AG04450 (cell line): Measurements from ENCODE around the gene CCDC167. TPM values are rescaled to one million over a fixed set of nuclear protein-coding genes. Genes with fewer than 3 reads are reported as not detected.
A peak's percentile ranks its signal among the peaks of the same experiment; 100 is the strongest.

Experiments
- CTCF ChIA-PET: fragments of 300-600, 350-600 bp; formaldehyde crosslinking; extraction: SDS; loops from one replicate; lab custom pipeline; 2022; ENCODE audit warnings: antibody characterized with exemption, inconsistent platforms; lab: Charles Lee
- POLR2A ChIA-PET: fragments of 350-600 bp; formaldehyde crosslinking; extraction: SDS; loops from one replicate; lab custom pipeline; 2021; ENCODE audit warnings: antibody characterized with exemption, inconsistent platforms; lab: Yijun Ruan, JAX
- DNase-seq: peaks from one replicate; pipeline ENCODE4 v3.0.0-alpha.2; 2011; ENCODE audit warnings: low read depth, low spot score
- H3K27ac ChIP-seq: one replicate; pipeline ENCODE4 v1.5.1; 2012; ENCODE audit warnings: low read depth, low read length, control low read depth
- H3K27me3 ChIP-seq: one replicate; pipeline ENCODE4 v1.6.0; 2012; ENCODE audit warnings: low read length; ENCODE audit not compliant: control insufficient read depth, insufficient read depth
- H3K4me3 ChIP-seq: 2 replicates; pipeline ENCODE4 v1.5.1; 2011; ENCODE audit warnings: mild to moderate bottlenecking, low read depth, low read length, control low read depth
- H3K9me3 ChIP-seq: 2 replicates; pipeline ENCODE4 v1.5.1; 2012; ENCODE audit warnings: low read length; ENCODE audit not compliant: control insufficient read depth, insufficient read depth
- polyA plus RNA-seq: library from polyadenylated mRNA; depleted of rRNA; stranded (reverse); fragments of >200 nt; gene quantifications from 2 replicates; pipeline ENCODE4 v1.2.3, GENCODE V29; 2011
- TF ChIP-seq, protein P1 (sequence below): IDR thresholded peaks from 2 replicates; pipeline ENCODE4 v1.5.1; 2011; ENCODE audit warnings: low read depth, low read length, control low read depth, inconsistent platforms

Gene CCDC167
- polyA plus RNA-seq, 1 experiment, result 27.3 TPM

DNA sequence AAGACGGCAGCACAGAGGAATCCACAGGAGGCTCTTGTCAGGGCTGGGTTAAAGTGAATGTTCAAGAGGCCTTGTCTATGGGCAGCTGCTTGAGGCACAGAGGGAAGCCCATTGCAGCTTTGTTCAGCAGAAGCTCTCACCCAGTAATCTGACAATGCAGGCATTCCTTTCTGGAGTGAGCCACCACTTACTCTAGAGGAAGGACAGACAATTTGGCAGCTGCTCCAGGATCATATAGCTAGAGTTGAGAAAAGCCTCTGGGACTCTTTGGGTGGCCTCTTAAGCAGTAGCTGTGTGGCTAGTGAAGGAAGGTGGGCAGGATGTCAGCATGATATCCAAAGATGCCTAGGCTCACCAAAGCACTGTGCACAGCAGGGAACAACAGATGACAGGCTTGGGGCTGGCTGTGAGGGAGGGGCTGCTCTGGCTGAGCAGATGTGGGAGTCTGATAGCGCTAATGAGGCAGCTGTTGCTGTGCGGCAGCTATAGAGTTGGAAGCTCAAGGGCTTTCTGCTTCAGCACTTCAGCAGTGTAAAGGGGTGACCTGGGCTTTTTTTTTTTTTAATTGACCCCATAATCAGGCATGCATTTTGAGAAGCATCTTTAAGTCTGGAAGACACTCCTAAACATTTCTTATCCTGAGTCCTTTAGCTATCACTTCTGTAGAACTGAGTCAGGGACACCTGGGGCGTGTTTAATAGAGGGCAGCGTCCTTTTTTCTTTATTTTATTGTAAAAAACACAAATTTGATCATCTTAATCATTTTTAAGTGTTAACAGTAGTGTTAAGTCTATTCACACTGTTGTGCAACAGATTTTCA is 39.5 kb downstream of the CCDC167 start:
- no peak for DNase-seq
- H3K27me3 ChIP-seq, result no peaks in the 10 kb centered on the region
- H3K4me3 ChIP-seq, result no peak overlapping the region
- TF ChIP-seq, protein P1, sequence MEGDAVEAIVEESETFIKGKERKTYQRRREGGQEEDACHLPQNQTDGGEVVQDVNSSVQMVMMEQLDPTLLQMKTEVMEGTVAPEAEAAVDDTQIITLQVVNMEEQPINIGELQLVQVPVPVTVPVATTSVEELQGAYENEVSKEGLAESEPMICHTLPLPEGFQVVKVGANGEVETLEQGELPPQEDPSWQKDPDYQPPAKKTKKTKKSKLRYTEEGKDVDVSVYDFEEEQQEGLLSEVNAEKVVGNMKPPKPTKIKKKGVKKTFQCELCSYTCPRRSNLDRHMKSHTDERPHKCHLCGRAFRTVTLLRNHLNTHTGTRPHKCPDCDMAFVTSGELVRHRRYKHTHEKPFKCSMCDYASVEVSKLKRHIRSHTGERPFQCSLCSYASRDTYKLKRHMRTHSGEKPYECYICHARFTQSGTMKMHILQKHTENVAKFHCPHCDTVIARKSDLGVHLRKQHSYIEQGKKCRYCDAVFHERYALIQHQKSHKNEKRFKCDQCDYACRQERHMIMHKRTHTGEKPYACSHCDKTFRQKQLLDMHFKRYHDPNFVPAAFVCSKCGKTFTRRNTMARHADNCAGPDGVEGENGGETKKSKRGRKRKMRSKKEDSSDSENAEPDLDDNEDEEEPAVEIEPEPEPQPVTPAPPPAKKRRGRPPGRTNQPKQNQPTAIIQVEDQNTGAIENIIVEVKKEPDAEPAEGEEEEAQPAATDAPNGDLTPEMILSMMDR, result no peak
- H3K9me3 ChIP-seq, result no peaks in the 10 kb centered on the region
- ChIA-PET CTCF (no interaction called here), POLR2A (no interaction called here)
- no peak overlapping the region for H3K27ac ChIP-seq

DNA sequence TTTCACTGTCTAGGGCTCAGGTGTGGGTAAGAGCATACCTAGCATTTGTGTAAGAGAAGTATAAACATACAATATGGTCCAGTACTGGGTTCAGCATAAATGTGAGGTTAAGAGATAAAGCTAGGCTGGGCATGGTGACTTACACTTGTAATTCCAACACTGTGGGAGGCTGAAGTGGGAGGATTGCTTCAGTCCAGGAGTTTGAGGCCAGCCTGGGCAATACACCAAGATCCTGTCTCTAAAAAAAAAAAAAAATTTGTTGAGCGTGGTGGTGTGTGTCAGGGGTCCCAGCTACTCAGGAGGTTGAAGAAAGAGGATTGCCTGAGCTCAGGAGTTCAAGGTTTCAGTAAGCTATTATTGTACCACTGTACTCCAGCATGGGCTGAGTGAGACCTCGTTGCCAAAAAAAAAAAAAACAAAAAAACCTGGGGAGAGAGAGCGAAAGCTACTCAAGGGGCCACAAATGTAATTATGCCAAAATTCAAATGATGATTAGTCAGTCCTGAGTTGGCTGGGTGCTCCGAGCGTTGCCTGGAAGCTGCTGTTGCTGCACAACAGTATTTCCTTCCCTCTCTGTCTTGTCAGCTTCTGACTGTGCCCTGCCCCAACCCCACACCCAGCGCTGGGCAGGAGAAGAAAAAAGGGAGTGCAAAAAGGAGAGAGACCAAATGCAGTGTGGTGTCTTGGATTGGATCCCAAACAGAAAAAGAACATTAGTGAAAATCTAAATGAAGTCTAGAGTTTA is 42.7 kb downstream of the CCDC167 start:
- POLR2A ChIA-PET, result interaction anchor here (0.6 to 0.9 kb wide), 2 partner anchors 23 to 24 kb away, joined by 3 read pairs; partner anchors contain the start of gene CMTR1
- Histone ChIP-seq H3K9me3 (no peaks in the 10 kb centered on the region), H3K27ac (peak overlapping the region; percentile 48), H3K4me3 (no peak overlapping the region), H3K27me3 (no peaks in the 10 kb centered on the region)
- peak; percentile 23 for DNase-seq
- CTCF ChIA-PET, result interaction anchor here (0.8 to 0.9 kb wide), 2 partner anchors 131 to 235 kb away, joined by 3 to 4 read pairs; no protein-coding TSS in a partner anchor
- TF ChIP-seq, protein P1, result no peak

DNA sequence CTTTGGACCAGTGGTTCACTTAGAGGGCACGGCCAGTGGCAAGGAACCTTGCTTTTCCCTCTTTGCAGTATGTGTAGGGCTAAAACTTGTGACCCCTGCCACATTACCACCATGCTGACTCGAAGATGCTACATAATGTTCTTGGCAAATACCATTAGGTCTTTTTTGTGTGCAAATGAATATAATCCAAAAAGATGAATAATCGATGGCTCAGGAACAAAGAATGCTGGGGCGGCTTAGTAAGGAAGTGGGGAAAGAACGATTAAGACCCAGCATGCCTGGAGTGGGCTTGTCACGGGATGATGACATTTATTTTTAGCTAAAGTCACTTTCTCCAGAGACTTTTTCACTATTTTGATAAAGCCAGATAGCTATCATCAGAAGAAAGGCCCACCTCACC is 43.6 kb downstream of the CCDC167 start:
- Histone ChIP-seq H3K27ac (peak overlapping the region; percentile 48), H3K27me3 (no peaks in the 10 kb centered on the region), H3K9me3 (no peaks in the 10 kb centered on the region), H3K4me3 (no peak overlapping the region)
- POLR2A ChIA-PET, result interaction anchor here (1.4 kb wide), 1 partner anchor 23 kb away, joined by 3 read pairs; no protein-coding TSS in a partner anchor
- CTCF ChIA-PET, result interaction anchor here (0.9 kb wide), 1 partner anchor 235 kb away, joined by 3 read pairs; no protein-coding TSS in a partner anchor
- TF ChIP-seq, protein P1, result no peak
- DNase-seq, result peak; percentile 29

DNA sequence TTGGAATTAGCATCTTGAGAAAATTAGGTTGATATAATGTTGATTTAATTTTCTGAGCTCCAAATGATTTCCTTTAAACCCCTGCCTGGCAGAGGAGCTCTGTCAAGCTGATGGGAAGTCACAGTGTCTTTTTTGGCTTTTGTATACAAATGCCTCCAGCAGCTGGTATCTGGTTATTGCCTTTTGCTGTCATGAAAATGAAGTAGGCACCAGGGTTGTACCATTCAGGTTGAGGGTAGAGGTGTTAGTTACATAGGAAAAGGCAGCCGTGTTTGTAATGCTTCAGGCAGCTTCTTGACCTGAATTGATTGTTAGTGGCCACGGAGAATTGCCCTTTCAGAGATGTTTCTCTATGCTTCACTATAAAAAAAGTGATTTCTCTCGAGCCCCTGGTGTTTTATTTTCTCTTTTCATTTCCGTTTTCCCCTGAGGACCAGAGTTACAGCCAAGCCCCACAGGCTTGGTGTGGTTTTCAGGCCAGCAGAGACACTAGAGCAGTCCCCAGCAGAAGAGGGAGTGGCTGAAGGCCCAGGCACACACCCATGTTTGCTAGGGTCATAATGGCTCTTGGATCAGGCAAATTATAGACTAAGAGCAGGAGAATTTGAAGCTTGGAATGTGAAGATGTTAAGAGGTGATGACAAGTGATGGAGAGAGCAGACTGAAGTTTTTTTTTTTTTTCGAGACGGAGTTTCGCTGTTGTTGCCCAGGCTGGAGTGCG is 45.1 kb downstream of the CCDC167 start:
- CTCF ChIA-PET, result interaction anchor here (0.6 kb wide), 1 partner anchor 129 kb away, joined by 4 read pairs; no protein-coding TSS in a partner anchor
- DNase-seq, result no peak

More for the DNA sequence above, 45.1 kb downstream of the CCDC167 start:
- Histone ChIP-seq H3K4me3 (no peak overlapping the region), H3K9me3 (no peaks in the 10 kb centered on the region), H3K27me3 (no peaks in the 10 kb centered on the region), H3K27ac (no peak overlapping the region)
- POLR2A ChIA-PET, result no interaction called here
- TF ChIP-seq, protein P1, result no peak
